GM23248 (cell line): Measurements from ENCODE around the gene MGMT.

Source experiments
- EZH2 ChIP-seq: fragments of 200-600 bp; sonication (generic); IDR thresholded peaks from 2 replicates; pipeline ENCODE4 v1.6.1; 2018; ENCODE audit warnings: antibody characterized with exemption, mild to moderate bottlenecking; ENCODE audit not compliant: insufficient read depth, poor library complexity, severe bottlenecking
- EZH2phosphoT487 ChIP-seq: fragments of 200-600 bp; sonication (generic); IDR thresholded peaks from 2 replicates; pipeline ENCODE4 v1.6.1; 2018; ENCODE audit warnings: antibody characterized with exemption, moderate library complexity, mild to moderate bottlenecking, low read depth; ENCODE audit not compliant: insufficient read depth

GRCh38 chr10:129695671-129696070 is 228.6 kb downstream of the MGMT start:
- TF ChIP-seq EZH2 (no peak), EZH2phosphoT487 (no peak)
